NCI-H187 treated with DMSO at 0.1 percent for 48 hours (cell line): ENCODE measurements around the gene TMEM106A.
"Not testable (repeated sequence)": the region's sequence is repeated elsewhere in the genome, so short reads cannot be mapped to it uniquely, and the experiment has no call there.

ENCODE experiments used
- DNase-seq: peaks from one replicate; lab custom pipeline; 2025; lab: John Stamatoyannopoulos, UW

Gene TMEM106A

DNA sequence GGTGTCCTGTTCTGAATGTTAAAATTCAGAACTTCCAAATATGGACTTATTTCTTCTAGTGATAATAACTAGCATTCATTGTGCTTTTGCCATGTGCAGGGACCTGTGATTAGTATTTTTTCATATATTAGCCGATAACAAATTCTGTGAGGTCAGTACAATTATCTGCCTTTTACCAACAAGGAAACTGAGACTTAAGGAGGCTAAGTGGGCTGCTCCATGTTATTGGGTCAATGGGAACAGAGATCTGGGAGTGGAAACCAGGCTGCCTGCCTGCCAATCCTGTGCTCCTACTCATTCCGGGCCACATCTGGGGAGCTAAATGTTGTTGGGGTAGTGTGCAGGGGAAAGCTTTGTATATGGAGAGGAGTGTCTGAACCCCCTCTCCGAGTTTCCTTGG is 3.7 kb downstream of the TMEM106A start:
- DNase-seq, result no peak

DNA sequence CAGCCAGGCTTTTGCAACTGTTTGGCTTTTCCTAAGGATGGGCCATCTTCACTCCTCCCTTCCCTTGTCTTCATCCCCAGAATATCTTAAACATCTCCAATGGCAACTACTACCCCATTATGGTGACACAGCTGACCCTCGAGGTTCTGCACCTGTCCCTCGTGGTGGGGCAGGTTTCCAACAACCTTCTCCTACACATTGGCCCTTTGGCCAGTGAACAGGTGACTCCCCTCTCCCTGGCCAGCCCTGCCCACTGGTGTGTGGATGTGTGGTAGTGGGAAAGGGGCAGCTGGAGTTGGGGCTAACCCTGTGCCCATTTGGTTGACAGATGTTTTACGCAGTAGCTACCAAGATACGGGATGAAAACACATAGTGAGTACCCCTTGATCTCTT is 4.7 kb downstream of the TMEM106A start:
- no peak for DNase-seq

DNA sequence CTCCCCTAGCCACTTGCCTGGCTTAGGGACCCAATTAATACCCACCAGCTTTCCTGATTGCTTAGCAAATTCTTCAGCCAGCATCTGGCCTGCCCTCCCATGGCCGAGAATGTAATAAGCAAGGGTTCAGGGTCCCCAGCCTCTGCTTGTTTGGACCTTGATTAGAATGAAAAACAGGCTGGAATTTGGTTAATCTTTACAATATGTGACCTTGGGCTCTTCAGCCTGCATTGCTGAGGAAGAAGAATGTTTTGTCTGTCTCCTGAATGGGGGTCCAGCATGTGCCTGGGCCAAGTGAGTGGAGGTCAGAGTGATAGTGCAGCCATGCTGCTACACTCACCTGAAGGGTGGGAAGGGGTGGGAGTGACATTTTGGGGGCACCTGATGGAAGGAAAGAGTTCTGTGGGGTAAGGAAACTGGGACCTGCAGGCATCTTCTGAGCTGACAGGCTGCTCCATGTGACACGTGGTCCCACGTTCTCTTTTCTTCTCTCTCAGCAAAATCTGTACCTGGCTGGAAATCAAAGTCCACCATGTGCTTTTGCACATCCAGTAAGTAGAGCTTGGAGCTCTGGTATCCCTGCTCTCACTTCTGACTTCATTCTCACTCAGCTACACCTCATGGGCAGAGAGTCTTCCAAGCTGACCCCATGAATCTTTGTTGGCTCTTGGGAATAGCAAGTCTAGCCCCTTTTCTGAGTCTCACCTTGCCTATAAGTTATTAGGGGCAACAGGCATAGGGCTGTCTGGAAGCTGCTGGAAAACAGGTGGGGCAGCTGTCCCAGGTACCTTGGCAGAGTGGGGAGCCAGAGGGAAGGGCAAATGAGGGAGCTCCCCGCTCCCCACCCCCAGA is 5.3 kb downstream of the TMEM106A start:
- no peak for DNase-seq

DNA sequence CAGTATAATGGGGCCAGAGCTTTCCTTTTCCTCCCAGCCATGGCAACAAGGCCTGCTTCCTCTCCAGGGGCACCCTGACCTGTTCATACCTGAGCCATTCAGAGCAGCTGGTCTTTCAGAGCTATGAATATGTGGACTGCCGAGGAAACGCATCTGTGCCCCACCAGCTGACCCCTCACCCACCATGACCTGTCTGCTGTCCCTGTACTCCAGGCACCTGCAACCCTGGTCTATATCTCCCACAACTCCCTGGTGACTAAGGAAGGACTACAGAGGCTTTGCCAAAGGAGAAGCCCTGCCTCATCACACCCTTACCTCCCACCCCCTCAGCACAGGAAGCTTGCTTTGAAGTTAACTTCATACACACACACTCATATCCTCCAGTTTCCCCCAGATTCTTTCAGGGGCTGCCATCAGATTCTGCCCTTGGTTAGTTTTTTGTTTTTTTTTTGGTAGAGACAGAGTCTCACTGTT is 6.0 kb downstream of the TMEM106A start:
- DNase-seq, result no peak

- DNase-seq, result no peak
Observed at GRCh38 chr17:43219001-43219400, 7.3 kb downstream of the TMEM106A start.

GRCh38 chr17:43219746-43220380 is 8.2 kb downstream of the TMEM106A start:
- DNase-seq, result no peak

- no peak for DNase-seq
Observed at GRCh38 chr17:43220511-43221125, 8.9 kb downstream of the TMEM106A start.

GRCh38 chr17:43224146-43224705 is 12.6 kb downstream of the TMEM106A start:
- DNase-seq, result no peak

DNA sequence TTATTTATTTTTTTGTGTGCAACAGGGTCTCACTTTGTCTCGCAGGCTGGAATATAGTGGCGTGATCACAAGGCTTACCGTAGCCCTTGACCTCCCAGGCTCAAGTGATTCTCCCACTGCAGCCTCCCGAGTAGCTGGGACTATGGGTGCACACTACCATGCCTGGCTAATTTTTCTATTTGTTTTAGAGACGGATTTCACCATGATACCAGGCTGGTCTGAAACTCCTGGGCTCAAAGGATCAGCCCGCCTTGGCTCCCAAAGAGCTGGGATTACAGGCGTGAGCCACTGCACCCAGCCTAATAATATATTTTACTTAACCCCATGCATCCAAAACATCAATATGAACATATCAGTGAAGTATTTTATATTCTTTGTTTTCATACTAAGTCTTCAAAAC is 14.7 kb downstream of the TMEM106A start:
- DNase-seq, result no peak

GRCh38 chr17:43228020-43228782 is 16.5 kb downstream of the TMEM106A start, which contains the start of gene CCDC200:
CCDC200 (minus strand) TSS chr17:43228623; CDS start chr17:43228554, 69 bp downstream.
- not testable (repeated sequence) for DNase-seq

- not testable (repeated sequence) for DNase-seq
Observed at GRCh38 chr17:43231205-43232020, 19.7 kb downstream of the TMEM106A start.

DNA sequence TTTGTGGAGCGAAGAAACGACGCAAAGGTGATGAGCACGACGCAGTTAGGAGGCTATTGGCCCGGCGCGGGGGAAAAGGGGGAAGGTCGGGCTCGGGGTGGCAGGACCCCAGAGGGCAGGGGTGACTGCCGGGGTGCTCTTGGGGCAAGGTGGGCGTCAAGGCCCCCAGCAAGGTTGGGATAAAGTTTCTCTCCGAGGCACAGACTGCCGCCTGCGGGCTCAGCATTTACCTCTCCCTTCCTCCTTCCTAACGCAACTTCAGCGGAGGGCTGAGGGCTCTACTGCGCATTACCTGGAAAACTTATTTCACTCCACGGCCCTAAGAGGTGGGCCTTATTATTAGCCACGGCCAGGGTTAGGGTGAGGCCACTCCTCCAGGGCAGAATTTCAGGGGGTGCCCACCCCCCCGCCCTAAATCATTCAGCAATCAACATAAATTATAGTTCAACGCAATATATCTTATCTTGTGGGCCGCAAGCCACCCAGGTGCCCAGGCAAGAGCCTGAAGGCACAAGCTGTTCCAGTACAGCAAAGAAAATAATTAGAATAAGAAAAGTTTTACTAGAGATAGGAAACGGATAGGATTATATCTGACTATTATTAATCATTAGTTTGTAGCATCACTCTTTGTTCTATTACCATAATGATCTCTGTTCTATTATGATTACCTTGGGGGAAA is 20.5 kb downstream of the TMEM106A start:
- DNase-seq, result not testable (repeated sequence)

GRCh38 chr17:43233263-43233662 is 21.6 kb downstream of the TMEM106A start:
- not testable (repeated sequence) for DNase-seq

DNA sequence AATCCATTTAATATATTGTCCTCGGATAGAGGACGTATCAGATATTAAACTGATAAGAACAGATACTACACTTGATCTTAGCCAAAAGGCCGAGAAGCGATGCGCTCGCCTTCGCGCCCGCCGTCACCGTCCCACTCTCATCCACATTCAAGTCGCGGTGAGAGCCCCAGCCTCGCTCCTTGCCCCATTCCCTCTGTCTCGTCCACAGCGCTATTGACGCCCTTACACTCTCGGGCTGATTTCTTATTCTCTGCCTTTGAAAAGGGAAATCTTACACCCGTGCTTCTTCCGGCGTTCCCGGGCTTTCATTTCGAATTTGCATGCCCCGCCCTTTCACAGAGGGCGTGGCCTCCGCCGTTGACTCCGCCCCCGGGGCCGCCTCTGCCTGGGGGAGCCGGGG is 22.2 kb downstream of the TMEM106A start, which contains the start of gene RNU2-1:
Gene RNU2-1, minus strand, starts transcription at position 101 of the 400 bp plus-strand sequence.
- not testable (repeated sequence) for DNase-seq

GRCh38 chr17:43239597-43239996 is 27.9 kb downstream of the TMEM106A start:
- DNase-seq, result not testable (repeated sequence)

DNA sequence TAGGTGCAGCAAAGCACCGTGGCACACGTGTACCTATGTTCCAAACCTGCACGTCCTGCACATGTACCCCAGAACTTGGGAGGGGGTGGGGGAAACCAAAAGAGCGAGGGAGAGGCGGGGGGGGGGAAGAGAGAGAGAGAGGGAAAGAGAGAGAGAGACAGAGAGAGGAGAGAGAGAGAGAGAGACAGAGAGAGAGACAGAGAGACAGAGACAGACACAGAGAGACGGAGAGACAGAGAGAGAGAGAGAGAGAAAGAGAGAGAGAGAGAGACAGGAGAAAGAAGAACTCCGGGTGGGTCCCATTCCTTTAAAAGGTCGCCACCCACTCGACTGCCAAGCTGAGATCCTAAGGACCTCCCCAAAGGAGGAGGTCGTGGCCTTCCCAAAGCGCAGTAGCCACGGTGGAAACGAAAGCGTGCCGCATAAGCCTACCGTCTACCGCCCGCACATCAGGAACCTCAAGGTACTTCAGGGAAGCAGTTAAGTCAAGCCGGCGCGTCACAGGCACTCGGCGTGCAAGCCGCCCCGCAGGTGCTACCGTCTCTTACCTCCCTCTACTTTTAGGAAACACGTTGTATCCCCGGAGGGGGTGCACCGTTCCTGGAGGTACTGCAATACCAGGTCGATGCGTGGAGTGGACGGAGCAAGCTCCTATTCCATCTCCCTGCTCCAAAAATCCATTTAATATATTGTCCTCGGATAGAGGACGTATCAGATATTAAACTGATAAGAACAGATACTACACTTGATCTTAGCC is 29.1 kb downstream of the TMEM106A start:
- not testable (repeated sequence) for DNase-seq

GRCh38 chr17:43246456-43246855 is 34.8 kb downstream of the TMEM106A start:
- not testable (repeated sequence) for DNase-seq
